HG03108 (cell line): Measurements from ENCODE around the gene JADE2.
"Not testable (repeated sequence)": the region's sequence is repeated elsewhere in the genome, so short reads cannot be mapped to it uniquely, and the experiment has no call there.

Experiments used
- ATAC-seq: cut with Tn5 transposase; IDR thresholded peaks from one replicate; pipeline ENCODE4 v1.9.1; 2021; ENCODE audit warnings: moderate library complexity; ENCODE audit not compliant: unreplicated experiment

JADE2 gene

DNA sequence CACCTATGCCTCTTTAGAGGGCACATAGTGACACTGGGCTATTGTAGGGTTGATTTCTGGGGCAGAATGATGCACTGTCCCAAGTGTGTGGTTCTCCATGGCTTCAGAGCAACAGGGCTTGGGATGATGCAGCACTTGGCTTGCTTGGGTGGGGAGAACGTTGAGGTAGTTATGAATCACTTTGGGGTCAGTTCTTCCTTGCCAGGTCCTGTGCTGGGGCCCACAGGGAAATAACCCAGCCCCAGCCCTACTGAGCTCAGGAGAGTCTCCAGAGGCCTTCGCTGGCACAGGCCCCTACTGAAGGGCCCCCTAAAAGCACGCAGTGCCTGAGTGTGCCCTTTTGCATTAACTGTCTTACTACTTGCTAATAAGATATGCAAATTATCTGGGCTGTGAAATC lies 24.2 kb downstream of the JADE2 start:
- no peak for ATAC-seq

DNA sequence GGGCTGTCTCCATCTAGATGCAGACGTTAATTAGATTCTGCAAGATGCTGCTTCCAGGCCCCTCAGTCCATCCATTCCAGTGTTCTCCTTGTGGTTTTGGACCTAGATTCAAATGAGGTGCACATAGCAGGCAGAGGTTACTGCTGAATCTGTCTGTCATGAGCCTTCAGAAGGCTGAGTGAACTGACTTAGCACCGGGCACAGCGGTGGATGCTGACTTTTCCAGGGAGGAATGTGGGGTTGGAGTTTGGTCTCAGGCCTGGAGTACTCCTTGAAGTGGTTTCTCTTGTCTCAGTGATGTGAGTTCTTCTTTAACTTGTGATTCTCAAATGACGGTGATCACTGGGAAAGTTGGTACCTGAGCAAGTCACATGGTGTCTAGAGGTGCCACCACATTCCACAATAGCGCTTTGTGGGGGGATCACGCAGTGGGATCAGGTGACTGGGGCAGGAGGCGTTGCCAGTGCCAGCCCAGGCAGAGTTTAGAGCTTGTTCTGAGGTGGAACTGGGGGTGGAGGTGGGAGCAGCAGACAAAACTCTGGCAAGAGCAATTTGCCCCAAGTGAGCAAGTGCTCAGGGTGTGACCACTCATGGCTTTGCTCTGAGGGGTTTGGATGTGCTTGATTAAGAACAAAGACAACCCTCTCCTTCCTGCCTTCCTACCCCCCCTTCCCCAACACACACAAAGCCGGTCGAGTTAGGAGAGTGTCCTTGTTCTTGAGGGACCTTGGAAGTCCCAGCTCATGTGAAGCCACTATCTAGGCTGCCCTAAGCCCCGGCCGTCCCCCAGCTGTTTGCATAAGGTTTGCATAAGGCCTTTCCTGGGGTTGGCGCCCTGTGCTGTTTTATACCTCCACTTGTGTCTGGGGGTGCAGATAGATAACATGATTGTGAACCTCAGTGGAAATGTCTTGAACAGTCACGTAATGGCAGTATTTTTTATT lies 25.1 kb downstream of the JADE2 start:
- ATAC-seq, result no peak

DNA sequence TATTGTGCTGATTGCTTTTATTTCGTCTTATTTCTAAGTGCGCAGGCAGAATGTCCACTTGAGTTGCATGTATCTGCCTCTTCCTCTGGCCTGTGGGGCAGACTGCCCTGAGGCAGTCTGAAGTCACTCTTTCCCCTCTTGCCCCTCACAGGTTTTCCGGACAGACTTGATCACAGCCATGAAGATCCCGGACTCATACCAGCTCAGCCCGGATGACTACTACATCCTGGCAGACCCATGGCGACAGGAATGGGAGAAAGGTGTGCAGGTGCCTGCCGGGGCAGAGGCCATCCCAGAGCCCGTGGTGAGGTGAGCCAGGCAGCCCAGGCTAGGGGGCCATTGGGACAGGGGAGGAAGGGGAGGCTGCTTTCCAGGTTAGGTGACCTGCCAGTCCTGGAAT lies 26.4 kb downstream of the JADE2 start:
- no peak for ATAC-seq

DNA sequence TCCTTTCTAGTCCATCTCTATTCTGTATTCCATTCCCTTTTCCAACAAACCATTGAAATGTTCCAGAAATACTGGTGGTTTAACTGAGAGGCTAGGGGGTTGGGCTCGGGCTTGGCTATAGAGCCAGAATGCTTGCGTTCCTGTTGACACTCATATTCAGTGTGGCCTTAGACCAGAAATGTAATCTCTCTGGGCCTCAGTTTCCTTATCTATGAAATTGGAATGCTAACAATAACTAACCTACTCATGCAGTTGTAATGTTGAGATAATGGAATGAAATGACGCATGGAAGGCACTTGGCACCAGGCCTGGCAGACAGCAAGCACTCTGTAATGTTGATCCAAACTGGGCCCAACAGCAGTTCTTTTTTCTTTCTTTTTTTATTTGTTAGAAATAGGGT lies 26.8 kb downstream of the JADE2 start:
- ATAC-seq, result no peak

DNA sequence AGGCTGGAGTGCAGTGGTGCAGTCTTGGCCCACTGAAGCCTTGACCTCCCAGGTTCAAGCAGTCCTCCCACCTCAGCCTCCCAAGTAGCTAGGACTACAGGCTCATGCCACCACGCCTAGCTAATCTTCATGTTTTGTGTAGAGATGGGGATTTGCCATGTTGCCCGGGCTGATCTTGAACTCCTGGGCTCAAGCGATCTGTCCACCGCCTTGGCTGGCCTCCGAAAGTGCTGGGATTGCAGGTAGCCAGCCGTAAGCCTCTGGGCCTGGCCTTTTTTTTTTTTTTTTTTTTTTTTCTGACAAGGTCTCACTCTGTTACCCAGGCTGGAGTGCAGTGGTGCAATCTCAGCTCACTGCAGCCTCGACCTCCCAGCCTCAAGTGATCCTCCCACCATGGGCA lies 27.2 kb downstream of the JADE2 start:
- not testable (repeated sequence) for ATAC-seq

DNA sequence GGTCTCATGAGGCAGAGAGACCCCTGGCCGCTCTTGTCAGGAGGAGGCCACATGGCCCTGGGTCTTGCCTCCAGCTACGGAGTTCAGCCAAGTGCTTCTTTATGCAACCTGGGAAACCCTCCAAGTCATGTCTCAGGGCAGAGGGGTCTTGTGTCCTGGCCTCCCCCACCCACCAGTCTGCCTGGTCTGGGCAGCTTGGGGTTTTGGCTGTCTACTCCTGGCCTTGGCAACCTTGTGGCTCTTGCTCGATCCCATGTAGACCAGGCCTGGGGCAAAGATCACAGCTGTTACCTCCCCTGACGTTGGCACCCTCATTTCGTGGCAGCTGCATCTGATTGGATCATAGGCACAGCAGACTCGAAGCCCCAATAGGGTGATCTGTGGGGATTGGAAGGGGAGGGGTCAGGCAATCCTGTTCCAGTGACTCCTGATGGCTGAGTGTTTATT lies 28.4 kb downstream of the JADE2 start:
- ATAC-seq, result no peak

DNA sequence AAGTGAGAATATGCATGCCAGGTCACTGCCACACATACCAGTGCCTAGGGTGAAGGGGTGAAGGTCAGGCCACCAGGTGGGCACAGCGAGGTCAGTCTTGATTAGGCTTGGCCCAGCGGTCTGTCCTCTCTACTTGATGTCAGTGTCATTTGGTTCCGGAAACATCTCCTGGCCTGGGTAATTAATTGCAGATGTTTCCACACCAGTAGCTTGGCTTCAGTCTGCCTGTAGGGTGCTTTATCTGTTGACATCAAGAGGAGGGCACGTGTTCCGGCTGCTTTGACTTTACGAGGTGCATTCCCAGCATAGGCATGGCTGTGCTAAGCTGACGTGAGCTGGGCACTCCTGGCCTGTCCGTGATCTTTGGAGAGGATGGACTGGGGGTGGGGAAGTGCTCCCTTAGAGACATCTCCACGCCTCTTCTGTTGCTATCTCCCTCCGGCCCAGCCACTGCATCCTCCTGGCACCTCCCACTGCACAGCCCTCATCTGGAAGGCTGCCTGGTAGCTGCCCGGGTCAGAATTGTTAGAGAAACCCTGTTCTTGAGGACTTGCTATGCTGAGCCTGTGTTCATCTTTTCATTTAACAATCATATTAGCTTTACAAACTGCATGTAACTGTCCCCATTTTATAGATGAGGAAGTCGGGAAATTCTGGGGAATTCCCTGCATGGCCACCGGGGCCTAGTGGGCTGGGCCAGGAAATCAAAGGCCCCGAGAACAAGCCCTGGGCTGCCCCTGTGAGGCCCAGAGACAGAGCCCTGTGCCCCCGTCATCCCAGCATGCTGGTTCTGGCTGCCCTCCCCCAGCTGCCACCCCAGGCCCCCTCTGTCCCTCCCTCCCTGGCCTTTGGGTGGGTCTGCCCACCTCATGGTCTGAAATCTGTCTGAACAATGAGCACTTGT lies 29.1 kb downstream of the JADE2 start:
- peak; percentile 54 for ATAC-seq

DNA sequence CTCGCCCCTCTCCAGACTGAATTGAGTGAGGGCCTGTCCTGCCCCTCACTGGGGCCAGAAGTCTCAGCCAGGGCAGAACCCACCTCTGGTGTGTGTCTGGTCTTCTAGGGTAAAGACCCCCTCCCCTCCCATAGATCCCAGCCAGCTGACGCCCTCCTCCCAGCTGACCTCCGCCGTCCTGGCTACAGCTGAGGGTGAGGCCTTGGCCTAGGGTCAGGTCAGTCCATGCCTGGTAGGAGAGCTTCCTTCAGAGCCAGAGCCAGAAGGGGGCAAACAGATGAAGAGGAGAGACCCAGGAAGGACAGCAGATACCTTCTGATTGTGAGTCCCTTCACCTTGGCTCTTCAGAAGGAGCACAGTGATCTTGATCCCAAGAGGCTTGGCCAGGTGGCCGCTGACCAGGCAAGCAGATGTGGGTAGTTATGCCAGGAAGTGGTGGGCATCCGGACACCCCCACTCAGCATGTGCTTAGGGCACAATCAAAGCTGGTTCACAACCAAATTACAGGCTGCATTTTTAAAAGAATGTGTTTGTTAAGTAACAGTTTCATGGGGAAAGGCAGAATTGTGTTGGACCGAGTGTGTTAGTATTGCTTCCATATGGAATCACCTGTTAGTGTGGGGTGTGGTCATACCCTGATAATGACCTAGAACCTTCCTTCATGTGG lies 29.9 kb downstream of the JADE2 start:
- ATAC-seq, result no peak

DNA sequence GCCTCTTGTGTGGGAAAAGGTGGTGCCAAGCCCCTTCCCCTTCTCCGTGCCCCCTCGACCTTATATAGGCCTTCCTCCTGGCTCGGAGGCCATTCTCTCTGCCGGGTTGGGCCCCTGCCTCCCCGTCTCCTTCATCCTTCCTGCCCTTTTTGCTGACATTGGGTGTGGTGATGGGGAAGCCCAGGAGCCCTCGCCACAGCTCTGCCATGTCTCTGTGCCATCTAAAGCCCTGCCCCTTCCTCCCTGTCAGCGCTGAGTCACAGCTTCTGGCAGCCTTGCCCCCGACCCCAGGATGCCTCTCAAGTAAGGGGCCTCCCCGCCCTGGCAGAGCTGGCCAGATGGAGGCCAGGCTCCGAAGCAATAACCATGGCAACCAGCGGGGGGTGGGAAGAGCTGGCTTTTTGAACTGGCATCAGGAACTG lies 30.4 kb downstream of the JADE2 start:
- peak; percentile 48 for ATAC-seq

DNA sequence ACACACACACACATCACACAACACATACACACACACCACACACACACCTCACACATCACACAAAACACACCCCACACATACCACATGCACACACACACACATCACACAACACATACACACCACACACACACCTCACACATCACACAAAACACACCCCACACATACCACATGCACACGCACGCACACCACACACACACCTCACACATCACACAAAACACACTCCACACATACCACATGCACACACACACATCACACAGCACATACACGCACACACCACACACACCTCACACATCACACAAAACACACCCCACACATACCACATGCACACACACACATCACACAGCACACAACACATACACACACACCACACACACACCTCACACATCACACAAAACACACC lies 31.1 kb downstream of the JADE2 start:
- not testable (repeated sequence) for ATAC-seq

DNA sequence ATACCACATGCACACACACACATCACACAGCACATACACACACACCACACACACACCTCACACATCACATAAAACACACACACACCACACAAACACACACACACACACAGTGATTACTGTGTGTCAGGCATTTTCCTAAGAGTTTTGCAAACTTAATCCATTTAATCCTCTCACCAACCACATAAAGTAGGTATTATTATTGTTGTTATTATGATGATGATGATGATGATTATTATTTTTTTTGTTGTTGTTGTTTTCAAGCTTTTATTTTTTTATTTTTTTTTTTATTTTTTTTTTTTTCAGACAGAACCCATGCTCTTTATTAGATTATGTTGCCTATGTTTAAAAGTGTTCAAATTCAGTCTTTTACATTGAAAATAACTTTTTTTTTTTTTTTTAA lies 31.5 kb downstream of the JADE2 start:
- ATAC-seq, result no peak

DNA sequence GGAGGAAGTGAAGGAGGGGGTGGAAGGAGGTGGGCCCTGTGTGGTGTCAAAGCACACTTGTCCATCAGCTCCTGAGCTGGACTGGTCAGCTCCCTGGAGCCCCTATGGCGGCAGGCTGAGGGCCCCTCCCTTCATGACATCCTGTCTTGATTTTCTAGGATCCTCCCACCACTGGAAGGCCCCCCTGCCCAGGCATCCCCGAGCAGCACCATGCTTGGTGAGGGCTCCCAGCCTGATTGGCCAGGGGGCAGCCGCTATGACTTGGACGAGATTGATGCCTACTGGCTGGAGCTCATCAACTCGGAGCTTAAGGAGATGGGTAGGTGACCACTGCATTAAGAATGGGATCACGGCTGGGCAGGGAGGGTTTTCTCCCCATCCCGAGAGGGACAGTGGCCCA lies 34.2 kb downstream of the JADE2 start:
- ATAC-seq, result no peak

DNA sequence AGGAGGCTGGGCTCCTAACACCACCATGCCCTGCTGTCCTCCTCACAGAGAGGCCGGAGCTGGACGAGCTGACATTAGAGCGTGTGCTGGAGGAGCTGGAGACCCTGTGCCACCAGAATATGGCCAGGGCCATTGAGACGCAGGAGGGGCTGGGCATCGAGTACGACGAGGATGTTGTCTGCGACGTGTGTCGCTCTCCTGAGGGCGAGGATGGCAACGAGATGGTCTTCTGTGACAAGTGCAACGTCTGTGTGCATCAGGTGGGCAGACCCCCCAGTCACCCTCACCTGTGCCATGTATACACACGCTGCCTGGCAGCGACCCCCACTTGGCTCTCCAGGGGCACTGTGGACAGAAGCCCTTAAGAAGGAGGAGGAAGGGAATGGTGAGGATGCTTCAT lies 35.2 kb downstream of the JADE2 start:
- no peak for ATAC-seq

DNA sequence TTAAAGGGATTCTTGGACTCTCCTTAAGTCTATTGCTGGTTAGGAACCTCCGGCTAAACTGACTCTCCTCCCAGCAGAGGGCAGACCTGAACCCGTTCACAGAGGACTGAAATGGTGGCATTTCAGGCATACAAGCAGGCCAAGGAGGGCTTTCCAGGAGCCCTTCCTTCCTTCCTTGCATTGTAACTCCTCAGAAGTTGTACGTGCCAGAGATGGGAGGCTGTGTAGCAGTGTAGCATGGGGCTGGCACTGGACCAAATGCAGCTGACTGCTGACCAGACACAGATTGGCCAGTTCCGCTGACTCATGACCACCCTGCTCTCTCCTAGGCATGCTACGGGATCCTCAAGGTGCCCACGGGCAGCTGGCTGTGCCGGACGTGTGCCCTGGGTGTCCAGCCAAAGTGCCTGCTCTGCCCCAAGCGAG lies 36.4 kb downstream of the JADE2 start:
- no peak for ATAC-seq

DNA sequence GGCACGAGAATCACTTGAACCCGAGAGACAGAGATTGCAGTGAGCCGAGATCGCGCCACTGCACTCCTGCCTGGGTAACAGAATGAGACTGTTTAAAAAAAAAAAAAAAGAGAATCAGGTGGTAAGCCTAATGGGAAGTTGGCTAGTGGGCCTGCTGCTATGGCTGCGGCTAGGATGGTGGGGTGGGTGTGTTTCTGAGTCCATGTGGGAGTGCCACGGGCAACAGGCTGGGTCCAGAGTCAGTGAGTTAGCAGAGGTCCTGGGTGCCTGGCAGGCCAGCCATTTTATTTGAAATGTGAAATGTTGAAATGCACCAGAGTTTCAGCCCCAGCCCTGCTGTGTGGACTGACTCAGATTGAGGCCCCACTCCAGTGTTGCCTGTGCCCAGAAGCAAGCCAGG lies 37.8 kb downstream of the JADE2 start:
- ATAC-seq, result no peak

DNA sequence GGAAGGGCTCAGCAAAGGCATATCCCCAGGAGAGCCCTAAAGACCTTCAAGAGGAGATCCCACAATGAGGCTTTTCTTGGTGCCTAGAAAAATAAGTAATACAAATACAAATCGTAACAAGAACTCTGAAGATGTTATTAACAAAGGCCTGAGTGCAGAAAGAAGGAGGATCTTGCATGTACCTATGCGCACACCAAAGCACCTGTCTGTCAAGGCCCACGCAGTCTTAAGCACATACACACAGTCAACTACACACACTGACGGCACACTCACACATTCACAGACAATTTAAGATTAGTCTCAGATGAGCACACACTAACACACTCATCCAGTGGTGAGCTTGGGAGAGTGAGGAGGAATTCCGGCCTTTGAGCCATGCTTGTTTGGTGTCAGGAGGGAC lies 38.5 kb downstream of the JADE2 start:
- no peak for ATAC-seq

DNA sequence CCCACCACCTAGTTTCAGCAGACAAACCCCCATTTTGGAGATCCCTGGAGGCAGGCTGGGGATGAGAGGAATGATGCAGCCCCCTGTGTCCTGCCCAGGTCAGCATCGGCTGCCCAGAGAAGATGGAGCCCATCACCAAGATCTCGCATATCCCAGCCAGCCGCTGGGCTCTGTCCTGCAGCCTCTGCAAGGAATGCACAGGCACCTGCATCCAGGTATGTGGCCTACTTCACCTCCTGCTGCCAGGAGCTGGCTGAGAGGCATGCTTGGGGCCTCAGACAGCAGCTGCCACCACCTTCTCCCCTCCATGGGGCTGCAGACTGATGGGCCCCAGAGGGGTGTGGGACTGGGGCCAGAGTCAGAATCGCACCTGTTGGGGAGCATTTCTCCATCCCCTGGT lies 38.9 kb downstream of the JADE2 start:
- ATAC-seq, result no peak

DNA sequence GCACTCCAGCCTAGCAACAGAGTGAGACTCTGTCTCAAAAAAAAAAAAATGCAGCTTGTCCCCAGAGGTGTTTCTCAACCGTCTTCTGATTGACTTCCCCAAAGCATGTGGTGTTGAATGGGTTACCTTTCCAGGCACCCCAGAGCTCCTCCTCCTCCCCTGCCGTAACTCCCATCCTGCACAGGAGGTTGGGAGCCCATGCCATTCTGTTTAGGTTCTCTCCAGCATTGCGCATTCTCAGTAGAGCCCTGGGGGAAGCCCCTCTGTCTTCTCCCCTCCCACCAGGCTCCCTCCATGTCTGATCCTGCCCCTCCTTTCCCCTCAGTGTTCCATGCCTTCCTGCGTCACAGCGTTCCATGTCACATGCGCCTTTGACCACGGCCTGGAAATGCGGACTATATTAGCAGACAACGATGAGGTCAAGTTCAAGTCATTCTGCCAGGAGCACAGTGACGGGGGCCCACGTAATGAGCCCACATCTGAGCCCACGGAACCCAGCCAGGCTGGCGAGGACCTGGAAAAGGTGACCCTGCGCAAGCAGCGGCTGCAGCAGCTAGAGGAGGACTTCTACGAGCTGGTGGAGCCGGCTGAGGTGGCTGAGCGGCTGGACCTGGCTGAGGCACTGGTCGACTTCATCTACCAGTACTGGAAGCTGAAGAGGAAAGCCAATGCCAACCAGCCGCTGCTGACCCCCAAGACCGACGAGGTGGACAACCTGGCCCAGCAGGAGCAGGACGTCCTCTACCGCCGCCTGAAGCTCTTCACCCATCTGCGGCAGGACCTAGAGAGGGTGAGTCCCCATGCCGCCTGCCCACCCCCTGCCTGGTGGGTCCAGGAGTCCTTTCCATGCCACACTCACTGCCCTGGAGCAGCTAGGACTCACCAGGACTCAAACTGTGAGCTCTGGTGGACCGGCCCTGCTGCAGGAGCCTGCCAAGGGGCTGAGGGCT lies 40.6 kb downstream of the JADE2 start:
- ATAC-seq, result no peak

DNA sequence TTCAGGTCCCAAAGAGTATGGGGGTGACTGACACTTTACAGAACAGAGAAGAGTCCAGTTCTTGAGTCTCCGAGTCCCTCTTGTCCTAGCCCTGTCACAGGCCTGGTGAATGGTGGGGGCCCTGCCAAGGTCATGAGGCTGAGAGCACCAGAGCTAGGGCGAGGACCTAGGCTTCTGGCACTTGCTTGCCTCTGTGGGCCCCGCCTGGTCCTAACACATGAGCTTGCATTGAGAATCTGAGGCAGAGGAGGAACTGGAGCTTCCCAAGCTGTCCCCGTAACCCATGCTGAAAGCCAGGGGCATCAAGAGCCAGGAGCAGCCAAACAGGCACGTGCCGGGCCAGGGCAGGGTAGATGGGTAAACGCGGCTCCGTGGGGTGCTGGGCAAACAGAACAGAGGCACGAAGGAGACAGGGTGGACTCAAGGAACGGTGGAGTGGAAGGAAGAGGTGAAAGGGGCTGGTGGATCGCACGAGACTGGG lies 41.3 kb downstream of the JADE2 start:
- ATAC-seq, result no peak
